Superior temporal gyrus (tissue), 1 donor: Measurements from ENCODE around the gene GPR152.
A peak's percentile ranks its signal among the peaks of the same experiment; 100 is the strongest.
"Not testable (repeated sequence)": the region's sequence is repeated elsewhere in the genome, so short reads cannot be mapped to it uniquely, and the experiment has no call there.

Experiments used
- DNase-seq: peaks from one replicate; pipeline ENCODE4 v3.0.0-alpha.2; 2016; ENCODE audit errors: extremely low spot score

GPR152 gene

DNA sequence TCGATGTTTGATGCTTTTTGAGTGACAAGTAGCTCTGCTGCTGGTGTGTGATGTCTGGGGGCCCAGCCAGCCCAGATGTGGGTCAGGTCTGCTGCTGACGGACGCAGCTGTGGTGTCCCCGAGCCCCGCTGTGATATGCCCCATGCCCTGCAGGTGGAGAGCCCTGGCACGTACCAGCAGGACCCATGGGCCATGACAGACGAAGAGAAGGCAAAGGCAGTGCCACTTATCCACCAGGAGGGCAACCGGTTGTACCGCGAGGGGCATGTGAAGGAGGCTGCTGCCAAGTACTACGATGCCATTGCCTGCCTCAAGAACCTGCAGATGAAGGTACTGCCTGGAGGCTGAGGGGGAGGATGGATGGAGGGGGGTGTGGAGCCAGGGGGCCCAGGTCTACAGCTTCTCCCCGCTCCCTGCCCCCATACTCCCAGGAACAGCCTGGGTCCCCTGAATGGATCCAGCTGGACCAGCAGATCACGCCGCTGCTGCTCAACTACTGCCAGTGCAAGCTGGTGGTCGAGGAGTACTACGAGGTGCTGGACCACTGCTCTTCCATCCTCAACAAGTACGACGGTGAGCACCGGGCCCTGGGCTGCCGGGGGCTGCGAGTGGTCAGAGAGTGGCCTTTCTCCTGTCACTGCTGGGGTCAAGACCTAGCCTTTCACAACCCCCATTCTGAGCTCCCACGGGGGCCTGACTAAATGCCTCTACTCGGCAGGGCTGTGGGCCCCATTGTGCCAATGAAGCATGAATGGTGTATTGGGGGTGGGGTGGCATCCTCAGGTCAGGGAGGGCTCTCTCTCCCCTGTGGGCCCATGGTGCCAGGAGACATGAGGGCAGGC lies 37.6 kb upstream of the GPR152 start:
- no peak for DNase-seq

DNA sequence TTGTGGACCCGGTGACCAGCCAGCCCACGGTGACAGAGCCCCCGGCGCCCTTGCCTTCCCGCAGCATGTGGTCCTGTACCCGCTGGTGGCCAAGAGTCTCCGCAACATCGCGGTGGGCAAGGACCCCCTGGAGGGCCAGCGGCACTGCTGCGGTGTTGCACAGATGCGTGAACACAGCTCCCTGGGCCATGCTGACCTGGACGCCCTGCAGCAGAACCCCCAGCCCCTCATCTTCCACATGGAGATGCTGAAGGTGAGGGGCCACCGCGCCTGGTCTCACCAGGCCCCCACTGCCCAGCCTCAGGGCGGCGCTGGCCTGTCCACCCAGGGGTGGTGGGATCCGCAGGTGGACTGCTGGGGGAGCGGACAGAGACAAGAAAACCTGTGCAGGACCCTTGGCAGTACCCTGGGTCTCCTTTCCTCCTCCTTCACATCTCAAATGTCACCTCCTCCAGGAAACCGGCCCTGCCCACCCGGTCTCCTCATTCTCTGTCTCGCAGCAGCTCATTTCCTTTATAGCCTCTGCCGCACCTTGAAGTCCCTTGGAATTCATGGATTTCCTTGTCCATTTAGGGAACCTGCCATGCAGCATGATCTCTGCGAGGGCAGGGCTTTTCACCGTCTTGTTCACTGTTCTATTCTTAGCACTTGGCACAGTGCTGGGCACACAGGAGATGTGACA lies 36.8 kb upstream of the GPR152 start:
- no peak for DNase-seq

- DNase-seq = no peak
Measured at GRCh38 chr11:67486481-67487195, 34.1 kb upstream of the GPR152 start.

- not testable (repeated sequence) for DNase-seq
Measured at GRCh38 chr11:67485873-67486361, 33.4 kb upstream of the GPR152 start.

DNA sequence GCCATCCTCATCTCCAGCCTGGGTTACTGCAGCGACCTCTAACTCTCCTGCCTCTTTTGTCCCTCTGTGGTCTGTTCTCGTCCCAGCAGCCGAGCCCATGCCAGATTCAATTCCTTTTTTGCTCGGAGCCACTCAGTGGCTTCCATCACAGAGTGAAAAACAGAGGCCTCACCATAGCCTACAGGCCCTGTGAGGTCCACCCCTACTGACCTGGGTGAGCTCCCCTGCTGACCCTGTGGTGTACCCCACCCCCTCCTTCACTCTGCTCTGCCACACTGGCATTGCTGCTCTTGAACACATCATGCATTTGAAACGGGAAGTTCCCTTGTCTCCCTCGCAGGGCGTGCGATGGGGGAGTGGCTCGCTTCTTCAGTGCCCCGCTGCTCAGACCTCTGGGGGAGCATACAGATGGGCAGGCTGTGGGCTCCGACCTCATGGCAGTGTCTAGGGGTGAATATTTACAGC lies 32.4 kb upstream of the GPR152 start:
- DNase-seq = no peak

GRCh38 chr11:67483831-67484665 lies 31.5 kb upstream of the GPR152 start:
- no peak for DNase-seq

- DNase-seq = peak; percentile 99
Measured at GRCh38 chr11:67482827-67483798, 30.6 kb upstream of the GPR152 start, which contains the start of gene AIP. Gene AIP, plus strand, starts transcription at chr11:67483026. Its CDS starts 133 bp downstream, at chr11:67483159.

- DNase-seq = no peak
Measured at GRCh38 chr11:67482275-67482826, 29.8 kb upstream of the GPR152 start.

GRCh38 chr11:67477344-67478050 lies 25.0 kb upstream of the GPR152 start:
- not testable (repeated sequence) for DNase-seq

DNA sequence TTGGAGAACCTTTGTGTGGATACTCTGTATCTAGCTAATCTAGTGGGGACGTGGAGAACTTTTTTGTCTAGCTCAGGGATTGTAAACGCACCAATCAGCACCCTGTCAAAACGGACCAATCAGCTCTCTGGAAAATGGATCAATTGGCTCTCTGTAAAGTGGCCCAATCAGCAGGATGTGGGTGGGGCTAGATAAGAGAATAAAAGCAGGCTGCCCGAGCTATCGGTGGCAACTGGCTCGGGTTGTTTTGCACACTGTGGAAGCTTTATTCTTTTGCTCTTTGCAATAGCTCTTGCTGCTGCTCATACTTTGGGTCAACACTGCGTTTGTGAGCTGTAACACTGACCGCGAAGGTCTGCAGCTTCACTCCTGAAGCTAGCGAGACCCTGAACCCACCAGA lies 24.2 kb upstream of the GPR152 start:
- not testable (repeated sequence) for DNase-seq

DNA sequence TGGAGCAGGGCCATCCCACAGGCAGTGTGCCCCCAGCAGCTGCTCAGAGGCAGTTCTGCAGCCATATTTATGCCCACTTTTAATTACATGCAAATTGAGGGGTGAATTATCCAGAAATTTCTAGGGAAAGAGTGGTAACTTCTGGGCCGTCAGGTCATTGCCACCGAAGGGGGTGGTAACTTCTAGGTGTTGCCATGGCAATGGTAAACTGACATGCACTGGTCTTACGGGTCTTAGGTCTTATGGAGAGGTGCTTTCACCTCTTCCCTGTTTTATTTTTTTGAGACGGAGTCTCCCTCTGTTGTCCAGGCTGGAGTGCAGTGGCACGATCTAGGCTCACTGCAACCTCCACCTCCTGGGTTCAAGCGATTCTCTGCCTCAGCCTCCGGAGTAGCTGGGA lies 20.4 kb upstream of the GPR152 start:
- no peak for DNase-seq

- DNase-seq = no peak
Measured at GRCh38 chr11:67470337-67471002, 17.9 kb upstream of the GPR152 start.

DNA sequence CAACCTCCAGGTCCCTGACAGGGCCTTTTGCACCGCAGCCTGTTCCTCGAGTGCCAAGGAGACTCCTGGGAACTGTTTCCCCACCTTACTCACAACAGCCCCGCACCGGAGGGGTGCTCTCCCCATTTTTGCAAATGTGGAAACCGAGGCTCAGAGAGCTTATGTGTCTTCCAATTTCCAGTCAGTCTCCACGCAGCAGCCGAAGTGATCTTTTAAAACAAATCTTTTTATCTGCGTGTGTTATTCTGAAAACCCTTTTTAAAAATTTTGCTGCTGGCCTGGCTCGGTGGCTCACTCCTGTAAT lies 16.9 kb upstream of the GPR152 start:
- no peak for DNase-seq

- peak; percentile 89 for DNase-seq
Measured at GRCh38 chr11:67468759-67469507, 16.4 kb upstream of the GPR152 start, which contains the start of gene TMEM134. Gene TMEM134, minus strand, starts transcription at chr11:67469251. Its CDS starts 59 bp downstream, at chr11:67469192.

GRCh38 chr11:67468456-67468758 lies 15.9 kb upstream of the GPR152 start:
- no peak for DNase-seq

GRCh38 chr11:67468056-67468455 lies 15.5 kb upstream of the GPR152 start:
- DNase-seq = no peak

GRCh38 chr11:67466962-67467771 lies 14.6 kb upstream of the GPR152 start:
- no peak for DNase-seq
